VCaP (cell line): ENCODE data around the gene ENTPD3.

Experiments
- H3K27ac ChIP-seq: fragments of 450-650 bp; 2 replicates; pipeline ENCODE4 v1.5.1; 2017
- TF ChIP-seq, protein P1 (sequence below): fragments of 450-650 bp; conservative IDR thresholded peaks from 2 replicates; pipeline ENCODE4 v1.5.1; 2017; ENCODE audit warnings: mild to moderate bottlenecking, moderate library complexity

The ENTPD3 gene

DNA sequence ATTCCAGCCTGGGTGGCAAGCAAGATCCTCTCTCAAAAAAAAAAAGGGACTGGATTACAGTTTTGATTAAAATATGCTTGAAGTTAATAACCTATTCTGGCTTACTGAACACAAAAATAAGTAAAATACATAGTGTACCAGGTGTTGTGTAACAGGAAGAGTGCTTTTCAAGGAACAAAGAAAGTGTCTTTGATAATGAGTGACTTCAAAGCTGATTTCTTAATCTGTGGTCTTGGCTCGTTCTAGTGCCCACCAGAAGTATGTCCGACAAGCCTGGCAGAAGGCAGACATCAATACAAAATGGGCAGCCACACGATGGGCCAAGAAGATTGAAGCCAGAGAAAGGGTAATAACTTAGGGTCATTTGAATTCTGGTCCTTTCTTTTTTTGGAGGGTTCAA lies 74.2 kb downstream of the ENTPD3 start:
- TF ChIP-seq, protein P1, sequence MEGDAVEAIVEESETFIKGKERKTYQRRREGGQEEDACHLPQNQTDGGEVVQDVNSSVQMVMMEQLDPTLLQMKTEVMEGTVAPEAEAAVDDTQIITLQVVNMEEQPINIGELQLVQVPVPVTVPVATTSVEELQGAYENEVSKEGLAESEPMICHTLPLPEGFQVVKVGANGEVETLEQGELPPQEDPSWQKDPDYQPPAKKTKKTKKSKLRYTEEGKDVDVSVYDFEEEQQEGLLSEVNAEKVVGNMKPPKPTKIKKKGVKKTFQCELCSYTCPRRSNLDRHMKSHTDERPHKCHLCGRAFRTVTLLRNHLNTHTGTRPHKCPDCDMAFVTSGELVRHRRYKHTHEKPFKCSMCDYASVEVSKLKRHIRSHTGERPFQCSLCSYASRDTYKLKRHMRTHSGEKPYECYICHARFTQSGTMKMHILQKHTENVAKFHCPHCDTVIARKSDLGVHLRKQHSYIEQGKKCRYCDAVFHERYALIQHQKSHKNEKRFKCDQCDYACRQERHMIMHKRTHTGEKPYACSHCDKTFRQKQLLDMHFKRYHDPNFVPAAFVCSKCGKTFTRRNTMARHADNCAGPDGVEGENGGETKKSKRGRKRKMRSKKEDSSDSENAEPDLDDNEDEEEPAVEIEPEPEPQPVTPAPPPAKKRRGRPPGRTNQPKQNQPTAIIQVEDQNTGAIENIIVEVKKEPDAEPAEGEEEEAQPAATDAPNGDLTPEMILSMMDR = no peak
- H3K27ac ChIP-seq = peak overlapping the region; percentile 91; the same call in 1 of the 2 replicates

DNA sequence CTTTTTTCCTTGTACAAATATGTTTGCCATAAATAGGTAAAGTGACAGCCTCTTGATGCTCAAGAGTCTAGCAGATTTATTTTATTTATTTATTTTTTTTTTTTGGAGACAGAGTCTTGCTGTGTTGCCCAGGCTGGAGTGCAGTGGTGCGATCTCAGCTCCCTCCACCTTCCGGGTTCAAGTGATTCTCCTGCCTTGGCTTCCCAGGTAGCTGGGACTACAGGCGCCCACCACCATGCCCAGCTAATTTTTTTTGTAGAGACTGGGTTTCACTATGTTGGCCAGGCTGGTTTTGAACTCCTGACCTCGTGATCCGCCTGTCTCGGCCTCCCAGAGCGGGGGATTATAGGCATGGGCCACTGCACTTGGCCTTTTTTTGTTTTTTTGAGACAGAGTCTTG lies 75.9 kb downstream of the ENTPD3 start:
- peak overlapping the region; percentile 1; the same call in 1 of the 2 replicates for H3K27ac ChIP-seq

GRCh38 chr3:40463579-40463978 lies 76.6 kb downstream of the ENTPD3 start:
- TF ChIP-seq, protein P1 = no peak

DNA sequence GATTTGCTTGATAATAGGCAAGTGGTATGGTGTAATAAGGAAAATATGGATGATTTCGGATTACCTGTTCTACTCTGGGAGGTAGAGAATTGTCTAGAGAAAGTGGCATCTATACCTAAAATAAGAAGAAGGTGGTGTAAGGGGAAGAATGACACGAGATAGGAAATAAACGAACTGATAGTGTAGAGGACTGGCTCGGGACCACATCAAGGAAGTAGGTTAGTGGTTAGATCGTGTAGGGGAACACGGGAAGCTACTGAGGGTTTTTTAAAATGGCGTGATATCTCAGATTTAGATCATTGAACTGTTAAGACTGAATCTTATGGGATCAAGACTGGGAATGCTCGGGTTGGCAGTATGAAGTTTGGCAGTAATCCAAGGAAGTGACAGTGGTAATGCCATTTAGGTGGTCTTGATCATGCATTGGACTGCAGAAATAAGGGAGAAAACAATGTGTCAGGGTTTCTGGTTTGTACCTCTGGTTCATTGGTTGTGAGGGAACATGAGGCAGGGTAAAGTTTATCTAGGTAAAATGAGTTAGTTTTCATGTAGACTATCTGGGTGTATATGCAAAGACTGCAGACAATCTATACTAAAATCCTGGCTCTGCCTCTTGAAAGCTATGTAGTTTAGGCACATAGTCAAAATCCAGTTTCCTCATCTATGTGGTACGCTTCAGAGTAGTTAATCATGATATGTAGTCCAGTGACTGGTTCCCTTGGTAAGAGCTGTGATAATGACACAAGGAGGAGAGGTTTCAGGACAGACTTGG lies 77.5 kb downstream of the ENTPD3 start:
- TF ChIP-seq, protein P1 = no peak
- peak overlapping the region; percentile 80 for H3K27ac ChIP-seq

More at GRCh38 chr3:40463579-40463978, 76.6 kb downstream of the ENTPD3 start:
- peak overlapping the region; percentile 1; the same call in 1 of the 2 replicates for H3K27ac ChIP-seq

- H3K27ac ChIP-seq = peak overlapping the region; percentile 80
- TF ChIP-seq, protein P1 = no peak
Measured at GRCh38 chr3:40465111-40465407, 78.1 kb downstream of the ENTPD3 start.

- peak overlapping the region; percentile 80 for H3K27ac ChIP-seq
- TF ChIP-seq, protein P1 = no peak
Measured at GRCh38 chr3:40465456-40465855, 78.5 kb downstream of the ENTPD3 start.

DNA sequence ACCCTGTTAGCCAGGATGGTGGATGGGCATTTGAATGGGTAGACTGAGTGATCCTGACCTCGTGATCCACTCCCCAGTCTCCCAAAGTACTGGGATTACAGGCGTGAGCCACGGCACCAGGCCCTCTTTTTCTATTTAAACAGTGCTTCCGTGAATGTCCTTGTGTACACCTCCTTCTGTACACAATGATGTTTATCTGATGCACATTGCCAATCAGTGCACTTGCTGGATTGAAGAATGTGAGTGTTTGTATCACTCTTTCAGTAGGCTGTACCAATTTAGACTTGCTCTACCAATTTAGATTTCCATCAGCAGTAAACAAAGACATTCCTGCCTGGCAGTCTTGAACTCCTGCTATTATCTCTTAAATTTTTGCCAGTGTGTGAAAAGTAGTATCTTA lies 81.0 kb downstream of the ENTPD3 start:
- TF ChIP-seq, protein P1 = no peak
- H3K27ac ChIP-seq = peak overlapping the region; percentile 80

- peak overlapping the region; percentile 80; the same call in 1 of the 2 replicates for H3K27ac ChIP-seq
- TF ChIP-seq, protein P1 = no peak
Measured at GRCh38 chr3:40470701-40471100, 83.7 kb downstream of the ENTPD3 start.
